Measurements from ENCODE around the gene APPBP2.

APPBP2 gene

GRCh38 chr17:60545465-60546191, 19.6 kb upstream of the APPBP2 start:
- Histone ChIP-seq H3K27ac (ENCODE audit: insufficient read depth in 1 of 2, low read depth in 1 of 2, low read length in 2 of 2, poor library complexity in 1 of 2, severe bottlenecking in 2 of 2) (no peak overlapping the region), H3K4me3 (ENCODE audit: control insufficient read depth in 1 of 7, extremely low read depth in 1 of 7, insufficient read depth in 4 of 7, low read depth in 2 of 7, low read length in 6 of 7) (no peak overlapping the region), H3K36me3 (ENCODE audit: control insufficient read depth in 4 of 4, insufficient read depth in 4 of 4, low read length in 3 of 4) (no peaks in the 10 kb centered on the region), H3K27me3 (replicated peaks in 2 of 5; ENCODE audit: control insufficient read depth in 4 of 5, insufficient read depth in 5 of 5, low read length in 4 of 5) (no peaks in the 10 kb centered on the region), H3K4me1 (ENCODE audit: control extremely low read depth in 1 of 4, control insufficient read depth in 4 of 4, insufficient read depth in 4 of 4, low read length in 3 of 4) (no peaks in the 10 kb centered on the region), H3K9me3 (ENCODE audit: control extremely low read depth in 1 of 5, control insufficient read depth in 4 of 5, insufficient read depth in 2 of 5, low read depth in 1 of 5, low read length in 4 of 5) (no peaks in the 10 kb centered on the region)
- ChIA-PET CTCF (interaction anchor here (1.0 to 1.6 kb wide), 2 partner anchors 13 to 24 kb away, joined by 4 read pairs; no protein-coding TSS in a partner anchor), POLR2A (no interaction called here)
- 100% methylated on average over 4 of the region's 9 CpGs for WGBS (ENCODE audit: insufficient coverage)
- DNase-seq: no peak

GRCh38 chr17:60542071-60542470, 16.0 kb upstream of the APPBP2 start:
- no peaks in the 10 kb centered on the region for H3K36me3 ChIP-seq (ENCODE audit: control insufficient read depth in 4 of 4, insufficient read depth in 4 of 4, low read length in 3 of 4)
- no peak for DNase-seq
- POLR2A ChIA-PET: no interaction called here
- WGBS (ENCODE audit: insufficient coverage): no CpG with 5 or more reads among the region's 4 CpGs
- H3K4me3 ChIP-seq (ENCODE audit: control insufficient read depth in 1 of 7, extremely low read depth in 1 of 7, insufficient read depth in 4 of 7, low read depth in 2 of 7, low read length in 6 of 7): no peak overlapping the region
- no peaks in the 10 kb centered on the region for H3K4me1 ChIP-seq (ENCODE audit: control extremely low read depth in 1 of 4, control insufficient read depth in 4 of 4, insufficient read depth in 4 of 4, low read length in 3 of 4)
- CTCF ChIA-PET: interaction anchor here (1.0 to 1.2 kb wide), 2 partner anchors 15 to 59 kb away, joined by 3 read pairs; no protein-coding TSS in a partner anchor
- no peaks in the 10 kb centered on the region for H3K9me3 ChIP-seq (ENCODE audit: control extremely low read depth in 1 of 5, control insufficient read depth in 4 of 5, insufficient read depth in 2 of 5, low read depth in 1 of 5, low read length in 4 of 5)
- no peak overlapping the region for H3K27ac ChIP-seq (ENCODE audit: insufficient read depth in 1 of 2, low read depth in 1 of 2, low read length in 2 of 2, poor library complexity in 1 of 2, severe bottlenecking in 2 of 2)
- H3K27me3 ChIP-seq (replicated peaks in 2 of 5; ENCODE audit: control insufficient read depth in 4 of 5, insufficient read depth in 5 of 5, low read length in 4 of 5): no peaks in the 10 kb centered on the region

DNA sequence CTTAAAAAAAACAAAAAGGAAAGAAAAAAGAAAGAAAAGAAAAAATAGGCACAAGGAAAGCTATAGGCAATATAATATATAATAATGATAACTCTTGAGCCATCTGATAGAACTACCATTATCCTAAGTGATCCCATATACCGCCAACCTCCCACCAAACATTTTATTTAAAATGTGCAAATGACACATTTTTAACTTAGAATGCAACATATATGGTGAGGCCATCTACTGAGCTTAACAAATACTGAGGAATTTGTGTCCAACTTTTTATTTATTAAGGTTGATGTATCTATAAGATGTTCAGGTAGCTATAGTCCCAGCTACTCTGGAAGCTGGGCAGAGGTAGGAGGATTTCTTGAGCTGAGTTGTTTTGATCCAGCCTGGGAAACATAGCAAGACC, 14.4 kb upstream of the APPBP2 start:
- CTCF ChIA-PET: interaction anchor here (1.0 kb wide), 1 partner anchor 869 kb away, joined by 3 read pairs; no protein-coding TSS in a partner anchor

GRCh38 chr17:60539807-60540206, 13.8 kb upstream of the APPBP2 start:
- Histone ChIP-seq H3K27me3 (replicated peaks in 2 of 5; ENCODE audit: control insufficient read depth in 4 of 5, insufficient read depth in 5 of 5, low read length in 4 of 5) (no peaks in the 10 kb centered on the region), H3K4me3 (ENCODE audit: control insufficient read depth in 1 of 7, extremely low read depth in 1 of 7, insufficient read depth in 4 of 7, low read depth in 2 of 7, low read length in 6 of 7) (no peak overlapping the region), H3K9me3 (ENCODE audit: control extremely low read depth in 1 of 5, control insufficient read depth in 4 of 5, insufficient read depth in 2 of 5, low read depth in 1 of 5, low read length in 4 of 5) (no peaks in the 10 kb centered on the region), H3K27ac (ENCODE audit: insufficient read depth in 1 of 2, low read depth in 1 of 2, low read length in 2 of 2, poor library complexity in 1 of 2, severe bottlenecking in 2 of 2) (no peak overlapping the region), H3K4me1 (ENCODE audit: control extremely low read depth in 1 of 4, control insufficient read depth in 4 of 4, insufficient read depth in 4 of 4, low read length in 3 of 4) (no peaks in the 10 kb centered on the region), H3K36me3 (ENCODE audit: control insufficient read depth in 4 of 4, insufficient read depth in 4 of 4, low read length in 3 of 4) (no peaks in the 10 kb centered on the region)
- POLR2A ChIA-PET: no interaction called here
- DNase-seq: no peak
- CTCF ChIA-PET: no interaction called here
- WGBS (ENCODE audit: insufficient coverage): 100% methylated on average over 2 of the region's 2 CpGs

More for the DNA sequence above, 14.4 kb upstream of the APPBP2 start:
- POLR2A ChIA-PET: no interaction called here
- H3K4me3 ChIP-seq (ENCODE audit: control insufficient read depth in 1 of 7, extremely low read depth in 1 of 7, insufficient read depth in 4 of 7, low read depth in 2 of 7, low read length in 6 of 7): no peak overlapping the region
- H3K36me3 ChIP-seq (ENCODE audit: control insufficient read depth in 4 of 4, insufficient read depth in 4 of 4, low read length in 3 of 4): no peaks in the 10 kb centered on the region
- H3K27ac ChIP-seq (ENCODE audit: insufficient read depth in 1 of 2, low read depth in 1 of 2, low read length in 2 of 2, poor library complexity in 1 of 2, severe bottlenecking in 2 of 2): no peak overlapping the region
- WGBS (ENCODE audit: insufficient coverage): no CpG with 5 or more reads among the region's 1 CpG
- H3K27me3 ChIP-seq (replicated peaks in 2 of 5; ENCODE audit: control insufficient read depth in 4 of 5, insufficient read depth in 5 of 5, low read length in 4 of 5): no peaks in the 10 kb centered on the region
- H3K9me3 ChIP-seq (ENCODE audit: control extremely low read depth in 1 of 5, control insufficient read depth in 4 of 5, insufficient read depth in 2 of 5, low read depth in 1 of 5, low read length in 4 of 5): no peaks in the 10 kb centered on the region
- H3K4me1 ChIP-seq (ENCODE audit: control extremely low read depth in 1 of 4, control insufficient read depth in 4 of 4, insufficient read depth in 4 of 4, low read length in 3 of 4): no peaks in the 10 kb centered on the region
- no peak for DNase-seq

- DNase-seq: no peak
- Histone ChIP-seq H3K4me3 (ENCODE audit: control insufficient read depth in 1 of 7, extremely low read depth in 1 of 7, insufficient read depth in 4 of 7, low read depth in 2 of 7, low read length in 6 of 7) (no peak overlapping the region), H3K9me3 (ENCODE audit: control extremely low read depth in 1 of 5, control insufficient read depth in 4 of 5, insufficient read depth in 2 of 5, low read depth in 1 of 5, low read length in 4 of 5) (no peaks in the 10 kb centered on the region), H3K27ac (ENCODE audit: insufficient read depth in 1 of 2, low read depth in 1 of 2, low read length in 2 of 2, poor library complexity in 1 of 2, severe bottlenecking in 2 of 2) (no peak overlapping the region), H3K4me1 (ENCODE audit: control extremely low read depth in 1 of 4, control insufficient read depth in 4 of 4, insufficient read depth in 4 of 4, low read length in 3 of 4) (no peaks in the 10 kb centered on the region), H3K27me3 (replicated peaks in 2 of 5; ENCODE audit: control insufficient read depth in 4 of 5, insufficient read depth in 5 of 5, low read length in 4 of 5) (no peaks in the 10 kb centered on the region), H3K36me3 (ENCODE audit: control insufficient read depth in 4 of 4, insufficient read depth in 4 of 4, low read length in 3 of 4) (no peaks in the 10 kb centered on the region)
- ChIA-PET POLR2A (interaction anchor here (0.6 kb wide), 1 partner anchor 62 kb away, joined by 3 read pairs; no protein-coding TSS in a partner anchor), CTCF (no interaction called here)
- 98% methylated on average over 6 of the region's 9 CpGs for WGBS (ENCODE audit: insufficient coverage)
Observed at GRCh38 chr17:60538726-60539125, 12.7 kb upstream of the APPBP2 start.

DNA sequence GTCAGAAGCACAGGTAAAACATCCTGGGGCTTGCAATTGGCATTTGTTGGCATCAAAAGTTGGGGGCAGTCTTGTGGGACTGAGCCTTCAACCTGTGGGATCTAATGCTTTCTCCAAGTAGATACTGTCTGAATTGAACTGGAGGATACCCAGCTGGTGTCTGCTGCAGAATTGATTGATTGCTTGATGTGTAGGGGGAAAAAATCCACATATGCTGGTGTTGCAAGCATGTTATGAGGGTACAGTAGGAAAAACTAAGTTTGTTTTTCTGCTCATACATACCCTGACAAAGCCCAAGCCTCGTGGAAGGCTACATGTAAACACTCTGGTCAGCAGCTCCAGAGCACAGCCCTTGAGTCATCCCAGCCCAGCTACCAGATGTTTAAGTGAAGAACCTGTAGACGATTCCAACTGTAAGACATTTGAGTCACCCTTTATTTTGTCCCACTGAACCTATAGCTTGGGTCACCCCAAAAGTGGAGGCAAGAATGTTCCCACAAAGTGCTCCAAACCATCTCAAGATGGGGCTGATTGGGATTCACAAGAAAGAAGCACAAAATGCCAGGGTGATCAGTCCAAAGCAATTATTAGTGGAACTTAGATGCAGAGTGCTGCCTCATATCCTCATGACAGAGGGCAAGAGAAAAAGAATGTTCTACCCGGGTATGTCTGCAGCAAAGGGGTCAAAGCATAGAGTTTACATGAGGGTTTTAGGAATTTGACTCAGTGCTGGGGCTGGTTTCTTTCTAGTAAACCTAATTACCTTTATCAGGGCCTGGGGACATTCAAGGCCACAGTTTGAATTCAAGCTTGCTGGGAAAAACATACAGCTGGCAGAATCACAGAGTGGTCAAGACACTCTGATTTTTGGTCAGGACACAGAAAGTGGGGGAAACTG, 9.6 kb upstream of the APPBP2 start:
- CTCF ChIA-PET: interaction anchor here (1.3 kb wide), 1 partner anchor 42 kb away, joined by 3 read pairs; no protein-coding TSS in a partner anchor
- H3K9me3 ChIP-seq (ENCODE audit: control extremely low read depth in 1 of 5, control insufficient read depth in 4 of 5, insufficient read depth in 2 of 5, low read depth in 1 of 5, low read length in 4 of 5): peaks cover 0 to 6% (median 0%) of the 10 kb centered on the region in 5 experiments
- POLR2A ChIA-PET: no interaction called here
- 100% methylated on average over 3 of the region's 3 CpGs for WGBS (ENCODE audit: insufficient coverage)
- no peaks in the 10 kb centered on the region for H3K4me1 ChIP-seq (ENCODE audit: control extremely low read depth in 1 of 4, control insufficient read depth in 4 of 4, insufficient read depth in 4 of 4, low read length in 3 of 4)
- no peaks in the 10 kb centered on the region for H3K36me3 ChIP-seq (ENCODE audit: control insufficient read depth in 4 of 4, insufficient read depth in 4 of 4, low read length in 3 of 4)
- no peak overlapping the region for H3K4me3 ChIP-seq (ENCODE audit: control insufficient read depth in 1 of 7, extremely low read depth in 1 of 7, insufficient read depth in 4 of 7, low read depth in 2 of 7, low read length in 6 of 7)
- DNase-seq: no peak
- H3K27me3 ChIP-seq (replicated peaks in 2 of 5; ENCODE audit: control insufficient read depth in 4 of 5, insufficient read depth in 5 of 5, low read length in 4 of 5): no peaks in the 10 kb centered on the region
- H3K27ac ChIP-seq (ENCODE audit: insufficient read depth in 1 of 2, low read depth in 1 of 2, low read length in 2 of 2, poor library complexity in 1 of 2, severe bottlenecking in 2 of 2): no peak overlapping the region
